Posterior vena cava (tissue), 2 donors: ENCODE data around the gene HCRT. TPM values are rescaled to one million over a fixed set of nuclear protein-coding genes. Genes with fewer than 3 reads are reported as not detected.
A peak's percentile ranks its signal among the peaks of the same experiment; 100 is the strongest.
"Not testable (repeated sequence)": the region's sequence is repeated elsewhere in the genome, so short reads cannot be mapped to it uniquely, and the experiment has no call there.

ENCODE experiments used
- DNase-seq: peaks from one replicate; pipeline ENCODE4 v3.0.0-alpha.2; 2020; ENCODE audit warnings: low spot score
- intact Hi-C, 2 donors: fragments of 100-400 bp; cut with DNase I; formaldehyde crosslinking; loops; one replicate each; pipeline versions ENCODE4 v1.14.1 to v1.14.2; 2022 to 2023
- long read RNA-seq, 2 donors: library from polyadenylated mRNA; unstranded; transcript quantifications; one replicate each; pipeline ENCODE4 v2.0.0, GENCODE V29; 2020 to 2021
- total RNA-seq, 2 donors: library from RNA; stranded (reverse); fragmentation: NEBNext Ultra II Directional; extraction: Animal tissue kit (Norgen Biotek cat#: 25700); gene quantifications; one replicate each; pipeline ENCODE4 v1.2.1, GENCODE V29; 2021
- donor health status: DM: yes; HTN: yes; CAD: no.
- donor health status: DM: yes; HTN: yes; CAD: no.

The HCRT gene, protein sequence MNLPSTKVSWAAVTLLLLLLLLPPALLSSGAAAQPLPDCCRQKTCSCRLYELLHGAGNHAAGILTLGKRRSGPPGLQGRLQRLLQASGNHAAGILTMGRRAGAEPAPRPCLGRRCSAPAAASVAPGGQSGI
- not detected for total RNA-seq
- long read RNA-seq, donor 1: 0 reads
- long read RNA-seq, donor 2: 0 reads

DNA sequence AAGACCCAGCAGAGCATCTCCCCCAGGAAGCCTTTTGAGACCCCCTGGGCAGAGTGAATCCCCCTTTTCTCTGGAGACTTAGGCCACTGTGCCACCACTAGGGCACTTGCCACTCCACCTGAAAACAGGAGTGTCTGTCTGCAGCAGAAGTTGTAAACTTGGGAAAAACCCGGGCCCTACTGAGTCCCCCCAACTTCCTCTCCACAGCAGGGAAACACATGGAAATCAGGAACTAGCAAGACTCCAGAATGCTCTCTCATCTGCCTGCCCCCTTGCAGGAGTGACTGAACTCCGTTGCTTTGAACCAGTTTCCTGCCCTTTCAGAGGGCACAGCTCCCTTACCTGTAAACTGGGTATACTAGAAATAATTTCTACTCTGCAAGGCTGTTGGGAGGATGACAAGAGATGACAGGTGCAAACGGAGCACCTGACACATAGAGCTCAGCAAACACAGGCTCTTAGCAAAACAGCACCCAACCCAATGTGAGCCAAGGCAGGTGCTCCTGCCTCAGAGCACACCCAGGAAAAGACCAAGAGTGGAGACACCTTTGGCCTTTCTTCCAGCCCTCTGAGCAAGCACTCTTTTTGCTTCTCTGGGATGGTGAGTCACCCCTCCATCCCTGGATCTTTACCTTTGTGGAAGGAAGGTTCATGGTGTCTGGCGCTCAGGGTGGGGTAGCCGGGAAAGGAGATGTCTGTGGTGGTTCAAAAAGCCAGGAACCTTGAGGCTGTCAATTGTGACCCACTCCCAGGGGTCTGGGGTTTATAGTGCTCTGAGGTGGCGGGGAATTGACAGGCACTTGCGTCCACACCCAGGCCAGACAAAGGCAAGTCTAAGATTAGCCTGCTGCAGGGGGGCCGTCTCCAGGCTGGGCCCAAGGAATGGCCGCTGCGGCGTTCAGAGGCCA lies at the start of gene HCRT:
TSS of gene HCRT (minus strand) at position 740 of the 908 bp plus-strand sequence. CDS start at position 653, 87 bp downstream.
- intact Hi-C loops: no loop called here

DNA sequence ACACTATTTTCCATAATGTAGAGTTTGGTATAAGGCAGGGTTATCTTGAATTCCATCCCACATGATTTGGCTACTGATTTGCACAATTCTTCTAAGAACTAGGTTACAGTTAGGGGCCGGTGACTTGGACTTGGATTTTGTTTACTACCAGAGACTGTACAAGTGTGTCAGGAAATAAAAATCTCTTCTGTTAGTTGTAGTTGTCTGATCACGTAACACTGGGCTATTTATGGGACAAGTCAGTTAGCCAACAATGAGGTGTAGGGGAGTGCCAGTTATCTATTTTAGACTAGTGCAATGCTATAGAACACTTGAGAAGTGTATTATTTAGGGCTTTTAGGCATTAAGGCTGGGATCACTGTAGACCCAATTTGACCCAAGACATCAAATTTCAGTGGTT lies 48.7 kb upstream of the HCRT start:
- no peak for DNase-seq

More for the DNA sequence above, at the start of gene HCRT:
- no peak for DNase-seq

DNA sequence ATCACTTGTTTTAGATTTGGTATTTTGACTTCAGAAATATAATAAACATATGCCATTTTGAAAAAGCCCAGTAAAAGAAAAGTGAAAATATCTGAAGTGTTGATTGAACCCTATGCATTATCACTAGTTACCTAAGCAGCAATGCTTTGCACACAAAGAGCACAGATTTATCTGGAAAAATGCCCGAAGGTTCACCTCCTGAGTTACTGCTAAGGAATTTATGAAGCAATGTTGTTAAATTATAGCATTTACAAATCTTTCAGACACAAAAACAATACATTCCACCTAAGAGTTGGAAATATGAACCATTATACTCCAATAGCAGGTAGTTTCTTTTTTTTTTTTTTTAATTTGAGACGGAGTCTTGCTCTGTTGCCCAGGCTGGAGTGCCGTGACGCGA lies 47.9 kb upstream of the HCRT start:
- DNase-seq: no peak
- intact Hi-C loops: no loop called here

More for the DNA sequence above, 48.7 kb upstream of the HCRT start:
- intact Hi-C loops: no loop called here

DNA sequence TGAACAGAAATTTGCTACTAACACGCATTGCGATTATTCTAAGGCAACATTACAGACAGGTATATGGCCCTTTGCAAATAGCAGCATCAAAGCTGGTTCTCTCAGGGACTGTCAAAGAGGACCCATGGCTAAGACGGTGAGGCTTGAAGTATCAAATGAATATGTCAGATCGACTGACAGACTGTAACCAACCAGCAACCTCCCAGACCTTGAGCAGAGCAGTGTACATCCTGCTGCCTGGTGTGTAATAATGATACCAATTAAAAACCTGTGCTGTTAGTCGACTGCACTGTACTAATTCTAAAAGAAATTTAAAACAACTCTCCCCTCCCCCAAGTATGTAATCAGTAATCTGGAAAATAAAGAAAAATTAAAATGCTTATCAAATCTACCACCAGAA lies 45.0 kb upstream of the HCRT start:
- no peak for DNase-seq
- intact Hi-C loops: no loop called here

DNA sequence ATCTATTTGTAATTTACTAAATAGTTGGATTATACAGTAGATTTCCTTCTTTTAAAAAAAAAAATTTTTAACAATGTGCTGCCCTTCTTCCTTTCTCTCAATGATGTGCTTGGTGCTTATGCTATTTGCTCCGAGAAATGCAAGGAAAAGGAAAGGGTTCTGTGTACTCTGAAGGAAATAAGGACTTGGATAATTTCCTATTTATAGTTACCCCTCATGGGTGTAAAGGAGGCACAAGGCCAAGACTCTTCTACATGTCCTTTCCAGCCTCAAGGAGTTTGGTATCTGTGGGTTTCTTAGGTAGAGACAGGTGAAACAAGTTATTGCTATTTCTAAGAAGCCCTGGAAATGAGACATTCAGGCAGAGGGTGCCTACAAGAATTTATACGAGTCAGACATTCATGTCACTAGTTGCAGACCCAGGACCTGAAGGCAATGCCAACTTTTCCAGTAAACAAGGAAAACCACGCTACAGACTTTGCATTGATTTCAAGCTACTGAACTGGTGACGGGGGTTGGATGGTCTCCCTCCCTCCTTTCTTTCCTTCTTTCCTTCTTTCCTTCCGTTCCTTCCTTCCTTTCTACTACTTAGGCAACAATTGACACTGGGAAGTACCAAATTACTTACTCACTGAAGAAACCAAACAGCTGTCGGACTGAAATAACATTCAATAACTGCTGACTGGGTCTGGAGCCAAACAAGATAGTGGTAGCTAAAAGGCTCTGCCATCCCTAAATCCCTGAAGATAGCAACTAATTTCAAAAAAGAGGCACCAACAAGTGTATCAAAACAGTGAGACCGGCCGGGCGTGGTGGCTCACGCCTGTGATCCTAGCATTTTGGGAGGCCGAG lies 42.8 kb upstream of the HCRT start:
- no peak for DNase-seq
- intact Hi-C loops: no loop called here

DNA sequence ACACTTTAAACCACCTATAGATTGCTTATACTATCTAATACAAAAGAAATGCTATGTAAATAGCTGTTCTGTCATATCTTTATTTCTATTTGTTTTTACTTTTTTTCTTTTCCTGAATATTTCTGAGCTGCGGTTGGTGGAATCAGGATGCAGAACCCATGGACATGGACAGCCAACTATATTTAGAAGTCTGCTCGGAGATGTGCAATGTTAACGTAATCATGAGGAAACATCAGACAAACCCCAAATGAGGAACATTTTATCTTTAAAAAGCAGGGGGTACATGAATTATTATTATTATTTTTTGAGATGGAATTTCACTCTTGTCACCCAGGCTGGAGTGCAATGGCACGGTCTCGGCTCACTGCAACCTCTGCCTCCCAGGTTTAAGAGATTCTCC lies 40.4 kb upstream of the HCRT start:
- intact Hi-C loops: no loop called here
- no peak for DNase-seq

DNA sequence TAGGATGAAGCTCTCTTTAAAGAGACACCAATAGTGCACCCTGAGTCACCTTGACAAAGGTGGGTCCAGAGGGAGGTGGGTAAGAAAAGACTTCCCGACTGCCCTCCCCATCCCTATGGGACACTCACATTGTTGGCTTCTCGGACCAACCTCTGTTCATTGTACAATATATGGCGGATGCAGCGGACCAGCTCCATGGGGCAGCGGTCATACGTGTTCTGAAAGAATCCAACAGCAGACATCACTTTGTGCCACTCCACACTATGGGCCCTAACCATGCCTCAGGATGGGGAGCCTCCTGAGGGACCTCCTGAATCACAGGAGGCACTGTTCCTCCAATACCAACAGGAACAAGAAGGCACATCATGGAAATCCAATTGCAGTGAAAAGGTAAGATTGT lies 39.4 kb upstream of the HCRT start:
- intact Hi-C loops: no loop called here
- no peak for DNase-seq

DNA sequence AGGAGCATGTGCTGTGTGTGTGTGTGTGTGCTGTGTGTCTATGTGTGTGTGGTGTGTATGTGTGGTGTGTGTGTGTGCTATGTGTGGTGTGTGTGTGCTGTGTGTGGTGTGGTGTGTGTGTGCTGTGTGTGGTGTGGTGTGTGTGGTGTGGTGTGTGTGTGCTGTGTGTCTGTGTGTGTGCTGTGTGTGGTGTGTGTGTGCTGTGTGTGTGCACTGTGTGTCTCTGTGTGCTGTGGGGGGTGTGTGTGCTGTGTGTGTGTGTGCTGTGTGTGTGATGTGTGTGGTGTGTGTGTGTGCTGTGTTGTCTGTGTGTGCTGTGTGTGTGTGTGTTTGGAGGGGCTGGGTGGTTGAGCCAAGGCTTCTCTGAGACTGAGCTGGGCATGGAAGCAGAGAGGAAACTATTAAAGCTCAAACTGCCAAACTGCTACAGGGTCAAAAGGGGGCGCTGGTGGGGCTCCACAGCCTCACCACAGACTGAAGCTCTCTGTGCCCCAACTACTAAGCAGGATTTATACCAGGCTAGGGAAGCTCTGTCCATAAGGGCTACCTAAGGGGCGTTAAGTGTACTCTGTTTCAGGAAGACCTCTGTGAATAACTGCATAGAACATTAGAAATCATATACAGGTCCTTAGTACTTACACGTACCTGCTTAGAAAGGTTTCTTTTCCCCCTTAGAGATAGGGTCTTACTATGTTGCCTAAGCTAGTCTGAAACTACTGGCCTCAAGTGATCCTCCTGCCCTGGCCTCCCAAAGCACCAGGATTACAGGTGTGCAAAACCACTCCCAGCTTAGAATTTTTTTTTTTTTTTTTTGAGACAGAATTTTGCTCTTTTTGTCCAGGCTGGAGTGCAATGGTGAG lies 36.9 kb upstream of the HCRT start:
- intact Hi-C loops: no loop called here
- DNase-seq: no peak

DNA sequence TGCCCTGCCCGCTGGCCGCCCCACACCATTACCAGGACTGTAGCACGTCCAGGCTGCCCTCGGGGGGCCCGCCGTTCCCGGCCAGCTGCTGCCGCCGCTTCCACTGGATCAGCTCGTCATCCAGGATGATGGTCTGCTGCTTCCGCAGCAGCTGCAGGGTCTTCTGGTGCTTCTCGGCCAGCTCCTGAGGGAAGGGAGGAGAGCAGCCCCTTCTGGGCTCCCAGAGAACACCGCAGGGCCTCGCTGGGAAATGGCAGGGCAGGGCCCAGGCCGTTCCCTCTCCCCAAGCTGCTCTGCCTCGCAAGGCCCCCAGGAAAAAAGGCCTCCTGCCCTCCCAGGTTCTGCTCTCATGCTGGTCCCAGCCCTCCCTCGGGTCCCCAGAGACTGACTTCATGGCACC lies 34.0 kb upstream of the HCRT start:
- intact Hi-C loops, DNase-seq: not testable (repeated sequence)

DNA sequence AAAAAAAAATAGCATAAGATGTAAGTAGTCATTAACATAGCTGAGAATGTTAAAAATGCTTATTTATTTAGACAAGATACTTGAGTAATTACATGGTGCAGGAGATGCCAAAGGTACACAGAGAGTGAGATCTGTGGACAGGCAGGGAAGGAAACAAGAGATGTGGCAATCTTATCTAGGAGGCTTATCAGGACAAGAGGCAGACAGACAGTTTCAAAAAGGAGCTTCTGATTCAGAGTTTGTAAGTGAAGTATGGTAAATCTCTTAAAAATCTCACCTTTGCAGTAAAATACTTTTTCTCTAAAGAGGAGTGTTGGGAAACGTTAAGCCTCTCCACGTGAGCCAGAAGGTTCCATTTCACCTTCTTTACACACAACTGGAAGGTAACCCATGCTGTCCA lies 28.9 kb upstream of the HCRT start:
- DNase-seq: no peak
- intact Hi-C loops: no loop called here

DNA sequence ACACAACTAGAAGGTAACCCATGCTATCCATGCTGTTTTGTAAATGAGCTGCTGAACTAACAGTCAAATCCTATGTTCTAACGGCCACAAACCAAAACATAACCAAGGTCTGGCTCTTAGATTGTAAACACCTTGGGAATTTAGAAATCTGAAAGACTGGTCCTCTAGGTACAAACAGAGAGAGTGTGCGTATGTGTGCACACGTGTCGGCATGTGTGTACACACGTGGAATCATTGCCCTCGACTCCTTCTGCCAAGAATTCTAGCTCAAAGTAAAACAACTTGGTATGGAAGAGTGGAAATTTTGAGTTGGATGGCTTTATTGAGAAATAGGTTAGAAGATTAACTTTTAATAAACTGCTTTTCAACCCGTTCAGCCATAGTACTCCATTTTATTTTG lies 27.1 kb upstream of the HCRT start:
- intact Hi-C loops: no loop called here
- DNase-seq: peak; percentile 35

DNA sequence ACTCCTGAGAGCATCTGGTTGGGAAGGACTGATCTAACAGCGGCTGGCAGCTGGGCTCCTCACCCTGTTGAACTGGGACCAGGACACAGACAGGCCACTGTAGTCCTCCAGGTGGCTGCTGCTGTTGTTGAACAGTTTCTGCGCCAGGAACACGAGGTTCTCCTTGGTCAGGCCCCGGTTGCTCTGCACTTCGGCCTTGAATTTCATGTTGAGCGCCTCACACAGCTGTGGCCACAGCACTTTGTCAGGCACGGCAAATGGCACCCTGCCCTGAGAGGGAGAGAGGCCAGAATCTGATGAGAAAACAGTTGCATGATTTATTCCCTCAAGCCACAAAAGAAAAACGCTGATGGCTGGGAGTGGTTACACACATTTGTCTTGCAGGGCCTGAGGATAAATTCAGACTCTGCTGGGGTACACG lies 26.7 kb upstream of the HCRT start:
- intact Hi-C loops: not testable (repeated sequence)
- DNase-seq: peak; percentile 87

DNA sequence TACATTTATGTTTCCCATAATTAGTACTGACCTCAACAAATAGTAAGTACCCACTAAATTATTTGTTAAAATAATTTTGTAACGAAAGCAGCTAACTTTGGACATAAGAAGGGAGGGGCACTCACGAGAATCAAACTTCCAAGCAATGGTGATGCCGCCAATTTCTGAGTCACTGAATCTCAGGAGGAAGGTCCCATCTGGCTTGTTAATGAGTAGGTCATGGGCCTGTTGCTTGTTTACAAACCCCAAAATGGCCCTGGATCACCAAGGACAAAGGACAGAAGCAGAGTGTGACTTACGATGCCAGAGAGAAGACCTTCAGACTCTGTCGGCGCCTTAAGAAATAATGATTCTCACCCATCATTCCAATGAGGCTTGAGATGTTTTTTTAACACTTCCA lies 24.8 kb upstream of the HCRT start:
- peak; percentile 18 for DNase-seq
- intact Hi-C loops: no loop called here

DNA sequence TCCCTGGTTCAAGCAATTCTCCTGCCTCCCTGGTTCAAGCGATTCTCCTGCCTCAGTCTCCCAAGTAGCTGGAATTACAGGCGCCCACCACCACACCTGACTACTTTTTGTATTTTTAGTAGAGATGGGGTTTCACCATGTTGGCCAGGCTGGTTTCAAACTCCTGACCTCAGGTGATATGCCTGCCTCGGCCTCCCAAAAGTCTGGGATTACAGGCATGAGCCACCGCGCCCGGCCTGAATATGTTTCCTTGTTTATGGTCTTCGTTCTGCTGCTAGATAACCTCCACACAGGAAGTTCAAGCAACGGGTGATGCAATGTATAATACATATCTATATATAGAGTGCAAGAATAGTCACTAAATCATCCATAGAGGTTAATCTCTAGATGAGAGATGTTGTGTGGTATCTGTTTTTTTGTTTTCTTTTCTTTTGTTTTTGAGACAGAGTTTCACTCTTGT lies 20.9 kb upstream of the HCRT start:
- intact Hi-C loops, DNase-seq: not testable (repeated sequence)

DNA sequence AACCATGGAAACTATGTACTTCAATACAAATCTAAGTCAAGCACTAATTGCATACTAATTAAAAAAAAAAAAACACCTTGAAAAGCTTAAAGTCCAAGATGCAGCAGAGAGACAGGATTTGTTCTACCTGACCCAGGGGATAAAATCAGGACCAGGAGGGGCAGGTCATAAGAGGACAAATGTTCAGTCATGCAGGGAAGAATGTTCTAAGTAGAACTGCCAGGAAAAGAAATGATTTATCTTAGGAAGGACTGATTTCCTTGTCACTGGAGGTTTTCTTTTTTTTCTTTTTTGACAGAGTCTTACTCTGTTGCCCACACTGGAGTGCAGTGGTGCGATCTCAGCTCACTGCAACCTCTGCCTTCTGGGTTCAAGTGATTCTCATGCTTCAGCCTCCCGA lies 18.1 kb upstream of the HCRT start:
- intact Hi-C loops: no loop called here

DNA sequence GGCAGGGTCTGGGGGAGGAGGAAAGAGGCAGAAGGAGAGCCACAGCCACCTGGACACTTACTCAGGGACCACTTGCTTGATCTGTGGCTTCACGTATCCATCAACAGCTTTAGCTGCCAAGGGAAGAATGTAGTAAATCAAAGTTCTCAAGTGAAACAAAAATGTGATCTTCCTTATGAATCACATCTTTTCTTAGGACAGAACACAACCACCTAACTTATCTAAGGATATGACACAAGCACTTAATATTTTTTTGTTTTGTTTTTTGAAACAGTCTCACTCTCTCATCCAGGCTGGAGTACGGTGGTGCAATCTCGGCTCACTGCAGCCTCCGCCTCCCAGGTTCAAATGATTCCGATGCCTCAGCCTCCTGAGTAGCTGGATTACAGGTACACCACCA lies 17.4 kb upstream of the HCRT start:
- DNase-seq: no peak
- intact Hi-C loops: no loop called here

More for the DNA sequence above, 18.1 kb upstream of the HCRT start:
- DNase-seq: no peak

DNA sequence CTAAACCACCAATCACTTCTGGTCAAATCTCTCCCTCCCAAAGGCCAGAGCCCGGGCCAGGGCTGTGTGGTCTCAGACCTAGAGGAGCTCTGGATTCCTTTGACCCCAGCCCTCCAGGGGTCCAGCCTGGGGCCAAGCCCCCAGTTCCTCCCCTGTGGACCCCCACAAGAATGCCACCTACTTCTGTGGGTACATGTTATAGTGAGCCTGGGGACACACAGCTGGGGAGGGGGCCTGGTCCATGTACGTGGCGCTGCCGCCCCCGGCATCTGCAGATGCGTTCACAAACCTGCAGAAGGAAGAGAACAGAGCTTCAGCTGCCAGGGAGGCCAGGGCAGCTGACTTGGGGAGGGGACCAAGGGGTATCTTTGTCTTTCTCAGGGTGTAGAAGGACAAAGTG lies 16.9 kb upstream of the HCRT start:
- no peak for DNase-seq
- intact Hi-C loops: no loop called here

DNA sequence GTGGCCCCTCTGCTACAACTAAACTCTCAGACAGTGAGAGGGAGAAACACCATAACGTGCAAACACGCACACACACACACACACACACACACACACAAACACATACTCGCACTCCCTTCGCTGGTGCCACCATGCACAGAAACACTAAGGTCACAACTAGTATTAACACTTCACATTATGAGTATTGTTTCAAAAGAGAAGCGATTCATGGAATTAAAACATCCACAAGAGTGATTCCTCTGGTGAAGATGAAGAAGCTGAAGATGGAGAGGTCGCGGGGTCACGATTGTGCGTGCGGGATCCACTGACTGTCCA lies 16.2 kb upstream of the HCRT start:
- no peak for DNase-seq
- intact Hi-C loops: no loop called here
